COLO829 (cell line): ENCODE data around the gene PFKP.

ENCODE experiments used
- DNase-seq: peaks from one replicate; pipeline ENCODE4 v3.0.0; 2012; ENCODE audit warnings: low spot score

The PFKP gene

GRCh38 chr10:3067118-3067858 lies at the start of gene PFKP:
Gene PFKP (plus strand): TSS chr10:3067548. CDS start chr10:3067596, 48 bp downstream.
- DNase-seq, result no peak

- DNase-seq, result no peak
Observed at GRCh38 chr10:3018247-3018646, 49.1 kb upstream of the PFKP start.

GRCh38 chr10:3020311-3020710 lies 47.0 kb upstream of the PFKP start:
- no peak for DNase-seq

GRCh38 chr10:3020881-3021280 lies 46.5 kb upstream of the PFKP start:
- no peak for DNase-seq

GRCh38 chr10:3022027-3022426 lies 45.3 kb upstream of the PFKP start:
- no peak for DNase-seq

GRCh38 chr10:3023892-3024291 lies 43.5 kb upstream of the PFKP start:
- no peak for DNase-seq

- DNase-seq, result no peak
Observed at GRCh38 chr10:3025026-3025683, 42.2 kb upstream of the PFKP start.

- no peak for DNase-seq
Observed at GRCh38 chr10:3027866-3028265, 39.5 kb upstream of the PFKP start.

- DNase-seq, result peak; percentile 22
Observed at GRCh38 chr10:3028441-3028840, 38.9 kb upstream of the PFKP start.

GRCh38 chr10:3030765-3031164 lies 36.6 kb upstream of the PFKP start:
- no peak for DNase-seq

GRCh38 chr10:3031490-3031889 lies 35.9 kb upstream of the PFKP start:
- no peak for DNase-seq

- DNase-seq, result no peak
Observed at GRCh38 chr10:3033925-3034324, 33.4 kb upstream of the PFKP start.

GRCh38 chr10:3034616-3035015 lies 32.7 kb upstream of the PFKP start:
- DNase-seq, result no peak

GRCh38 chr10:3036155-3037021 lies 31.0 kb upstream of the PFKP start:
- DNase-seq, result no peak

- no peak for DNase-seq
Observed at GRCh38 chr10:3037182-3037581, 30.2 kb upstream of the PFKP start.

- no peak for DNase-seq
Observed at GRCh38 chr10:3040069-3040468, 27.3 kb upstream of the PFKP start.

- DNase-seq, result no peak
Observed at GRCh38 chr10:3042589-3042988, 24.8 kb upstream of the PFKP start.

GRCh38 chr10:3043512-3044368 lies 23.6 kb upstream of the PFKP start:
- DNase-seq, result peak; percentile 62

- DNase-seq, result no peak
Observed at GRCh38 chr10:3045471-3046209, 21.7 kb upstream of the PFKP start.

- no peak for DNase-seq
Observed at GRCh38 chr10:3046210-3046779, 21.1 kb upstream of the PFKP start.
